Activated CD8-positive, alpha-beta memory T cell treated with anti-CD3 and anti-CD28 coated beads, Interleukin-2, amount 50 U/mL, for 4 hours (primary cell): ENCODE results near the gene VTCN1.

ENCODE experiments used
- DNase-seq: peaks from one replicate; pipeline ENCODE4 v3.0.0-alpha.2; 2020

The VTCN1 gene

GRCh38 chr1:117208580-117208979 lies 2.1 kb downstream of the VTCN1 start:
- DNase-seq, result no peak

GRCh38 chr1:117205368-117205767 lies 5.4 kb downstream of the VTCN1 start:
- no peak for DNase-seq

- DNase-seq, result no peak
Measured at GRCh38 chr1:117201808-117202207, 8.9 kb downstream of the VTCN1 start.

- no peak for DNase-seq
Measured at GRCh38 chr1:117198097-117198496, 12.6 kb downstream of the VTCN1 start.

- DNase-seq, result no peak
Measured at GRCh38 chr1:117189726-117190125, 21.0 kb downstream of the VTCN1 start.

- no peak for DNase-seq
Measured at GRCh38 chr1:117188816-117189437, 21.8 kb downstream of the VTCN1 start.

- no peak for DNase-seq
Measured at GRCh38 chr1:117188170-117188815, 22.4 kb downstream of the VTCN1 start.

GRCh38 chr1:117183112-117183511 lies 27.6 kb downstream of the VTCN1 start:
- DNase-seq, result no peak

GRCh38 chr1:117182319-117182718 lies 28.4 kb downstream of the VTCN1 start:
- no peak for DNase-seq

GRCh38 chr1:117181630-117182041 lies 29.1 kb downstream of the VTCN1 start:
- DNase-seq, result no peak

- no peak for DNase-seq
Measured at GRCh38 chr1:117180147-117180967, 30.4 kb downstream of the VTCN1 start.

- no peak for DNase-seq
Measured at GRCh38 chr1:117179471-117179870, 31.3 kb downstream of the VTCN1 start.

- DNase-seq, result no peak
Measured at GRCh38 chr1:117178756-117179155, 32.0 kb downstream of the VTCN1 start.

- DNase-seq, result no peak
Measured at GRCh38 chr1:117177376-117177775, 33.4 kb downstream of the VTCN1 start.

- no peak for DNase-seq
Measured at GRCh38 chr1:117176579-117176978, 34.1 kb downstream of the VTCN1 start.

- no peak for DNase-seq
Measured at GRCh38 chr1:117174851-117175250, 35.9 kb downstream of the VTCN1 start.

- no peak for DNase-seq
Measured at GRCh38 chr1:117173691-117174090, 37.0 kb downstream of the VTCN1 start.

GRCh38 chr1:117173006-117173405 lies 37.7 kb downstream of the VTCN1 start:
- DNase-seq, result no peak

- DNase-seq, result no peak
Measured at GRCh38 chr1:117171900-117172511, 38.7 kb downstream of the VTCN1 start.

GRCh38 chr1:117169871-117170596 lies 40.7 kb downstream of the VTCN1 start:
- DNase-seq, result no peak

- no peak for DNase-seq
Measured at GRCh38 chr1:117167402-117167801, 43.3 kb downstream of the VTCN1 start.

- no peak for DNase-seq
Measured at GRCh38 chr1:117166076-117166475, 44.7 kb downstream of the VTCN1 start.

GRCh38 chr1:117164209-117164608 lies 46.5 kb downstream of the VTCN1 start:
- DNase-seq, result no peak
